Measurements from ENCODE around the gene CHMP4B. TPM values are rescaled to one million over a fixed set of nuclear protein-coding genes. Genes with fewer than 3 reads are reported as not detected.

The CHMP4B gene
- total RNA-seq, 1 donor from 2014 or later, result 27.7 TPM

DNA sequence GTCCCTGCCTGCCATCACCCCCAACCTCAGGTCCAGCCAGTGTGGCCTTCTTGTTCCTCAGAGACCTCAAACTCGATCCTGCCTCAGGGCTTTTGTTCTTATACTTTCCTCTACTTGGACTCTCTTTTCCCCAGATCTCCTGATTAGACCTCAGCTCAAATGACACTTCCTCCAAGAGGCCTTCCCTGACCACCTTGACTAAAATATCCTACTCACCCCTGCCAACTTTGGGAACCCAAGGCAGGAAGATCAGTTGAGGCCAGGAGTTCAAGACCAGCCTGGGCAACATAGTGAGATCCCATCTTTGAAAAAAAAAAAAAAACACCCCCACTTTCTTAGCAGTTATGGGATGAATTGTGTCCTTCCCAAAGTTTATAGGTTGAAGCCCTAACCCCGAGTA, 73.5 kb downstream of the CHMP4B start:
- DNase-seq (ENCODE audit: low spot score in 2 of 2) (no peak), FAIRE-seq (no peak)

- DNase-seq (ENCODE audit: low spot score in 2 of 2), result no peak
- no peak for FAIRE-seq
Measured at GRCh38 chr20:33889312-33889711, 78.2 kb downstream of the CHMP4B start.

- FAIRE-seq, result no peak
- no peak for DNase-seq (ENCODE audit: low spot score in 2 of 2)
Measured at GRCh38 chr20:33890557-33890956, 79.4 kb downstream of the CHMP4B start.

DNA sequence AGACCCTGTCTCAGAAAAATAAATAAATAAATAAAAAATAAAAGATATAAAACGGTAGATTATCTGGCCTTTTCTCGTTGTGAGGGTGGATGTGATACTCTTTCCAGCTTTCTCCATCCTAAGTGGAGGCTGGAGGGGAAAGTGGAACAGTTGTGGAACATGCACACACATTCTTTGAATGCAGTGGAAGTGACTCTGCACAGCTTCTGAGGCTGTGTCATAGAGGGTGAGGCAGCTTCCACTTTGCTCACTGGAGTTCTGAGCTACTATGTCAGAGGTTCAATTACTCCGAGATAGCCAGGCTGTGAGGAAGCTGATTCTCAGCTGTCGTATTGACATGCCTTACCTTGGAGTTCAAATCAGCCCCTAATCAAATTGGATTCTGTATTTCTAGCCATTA, 82.2 kb downstream of the CHMP4B start:
- no peak for DNase-seq (ENCODE audit: low spot score in 2 of 2)
- no peak for FAIRE-seq

- DNase-seq (ENCODE audit: low spot score in 2 of 2), result no peak
- no peak for FAIRE-seq
Measured at GRCh38 chr20:33894798-33895197, 83.7 kb downstream of the CHMP4B start.

- FAIRE-seq, result no peak
- no peak for DNase-seq (ENCODE audit: low spot score in 2 of 2)
Measured at GRCh38 chr20:33896509-33896908, 85.4 kb downstream of the CHMP4B start.

DNA sequence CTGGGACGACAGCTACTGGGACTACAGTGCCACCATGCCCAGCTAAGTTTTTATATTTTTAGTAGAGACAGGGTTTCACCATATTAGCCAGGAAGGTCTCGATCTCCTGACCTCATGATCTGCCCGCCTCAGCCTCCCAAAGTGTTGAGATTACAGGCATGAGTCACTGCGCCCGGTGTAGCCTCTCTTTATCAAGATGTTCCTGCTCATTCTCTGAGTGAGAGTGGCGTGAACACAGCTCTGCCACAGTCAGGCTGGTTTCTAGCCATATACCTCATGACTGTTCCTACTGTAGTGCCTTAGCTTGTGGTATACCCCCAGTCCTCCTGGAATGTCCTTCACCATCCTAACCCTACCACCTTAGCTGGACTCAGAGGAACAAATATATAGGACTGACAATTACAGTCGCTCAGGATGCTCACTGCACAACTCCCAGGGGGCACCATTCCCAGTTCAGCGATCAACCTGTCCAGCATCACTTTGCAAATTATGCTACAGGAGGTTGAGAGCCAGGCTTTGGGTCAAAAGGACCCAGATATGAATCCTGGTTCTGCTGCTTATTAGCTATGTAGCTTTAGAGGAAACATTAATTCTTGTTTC, 86.3 kb downstream of the CHMP4B start:
- DNase-seq (ENCODE audit: low spot score in 2 of 2) (no peak), FAIRE-seq (no peak)

DNA sequence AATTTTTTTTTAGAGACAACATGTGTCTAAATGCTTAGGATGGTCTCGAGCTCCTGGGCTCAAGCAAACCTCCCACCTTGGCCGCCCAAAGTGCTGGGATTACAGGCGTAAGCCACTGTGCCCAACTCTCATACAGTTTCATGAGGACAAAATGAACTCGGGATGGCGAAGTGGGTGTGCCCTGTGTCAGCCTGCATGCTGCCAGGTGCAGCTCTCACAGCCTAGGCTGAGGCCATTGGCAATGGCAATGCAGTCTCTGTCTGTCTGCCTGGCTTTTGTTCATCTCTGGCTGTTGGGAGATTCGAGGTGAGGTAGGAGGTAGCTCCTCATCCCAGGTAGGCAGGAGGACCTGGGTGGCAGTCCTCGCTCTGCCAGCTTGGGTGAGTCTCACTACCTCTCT, 88.0 kb downstream of the CHMP4B start:
- FAIRE-seq, result no peak
- no peak for DNase-seq (ENCODE audit: low spot score in 2 of 2)

- DNase-seq (ENCODE audit: low spot score in 2 of 2), result no peak
- FAIRE-seq, result no peak
Measured at GRCh38 chr20:33900521-33901131, 89.5 kb downstream of the CHMP4B start.

- no peak for FAIRE-seq
- no peak for DNase-seq (ENCODE audit: low spot score in 2 of 2)
Measured at GRCh38 chr20:33901132-33901523, 90.0 kb downstream of the CHMP4B start.

DNA sequence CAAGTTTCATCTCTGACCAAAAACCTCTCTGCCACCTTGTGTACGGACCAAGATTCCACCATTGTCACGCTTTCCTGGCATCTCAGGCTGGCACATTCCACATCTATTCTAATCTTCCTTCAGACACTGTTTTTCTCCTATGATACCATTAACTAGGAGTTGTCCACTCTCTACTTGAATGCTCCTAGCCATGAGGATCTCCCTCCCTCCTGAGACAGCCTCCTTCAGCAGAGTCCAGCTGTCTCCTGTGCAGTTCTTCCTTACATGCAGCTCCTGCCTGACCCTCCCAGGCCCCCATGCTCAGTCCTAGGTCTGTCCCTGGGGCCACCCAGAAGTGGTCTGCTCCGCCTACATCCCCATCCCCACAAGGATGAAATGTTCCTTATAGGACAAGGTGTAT, 90.9 kb downstream of the CHMP4B start:
- no peak for FAIRE-seq

More for the DNA sequence above, 90.9 kb downstream of the CHMP4B start:
- no peak for DNase-seq (ENCODE audit: low spot score in 2 of 2)

Other genes starting within 250 kb of the CHMP4B start
- gene C20orf144, start 149.0 kb upstream of the CHMP4B start, total RNA-seq, result 0.41 TPM
- gene ACTL10, start 144.4 kb upstream of the CHMP4B start, total RNA-seq, result 0.82 TPM
- gene NECAB3, start 136.9 kb upstream of the CHMP4B start, total RNA-seq, result 33.8 TPM
- 2.4 TPM for gene E2F1, start 125.0 kb upstream of the CHMP4B start, total RNA-seq
- 10.6 TPM for gene PXMP4, start 91.0 kb upstream of the CHMP4B start, total RNA-seq
- 2.4 TPM for gene ZNF341, start 79.4 kb upstream of the CHMP4B start, total RNA-seq
- gene RALY, start 182.6 kb downstream of the CHMP4B start, total RNA-seq, result 48.5 TPM

Data from frontal cortex (tissue), 4 donors.